ENCODE measurements around the gene PCSK1N. TPM values are rescaled to one million over a fixed set of nuclear protein-coding genes. Genes with fewer than 3 reads are reported as not detected.

The PCSK1N gene
- total RNA-seq, 2 experiments from 2014 or later = not detected

DNA sequence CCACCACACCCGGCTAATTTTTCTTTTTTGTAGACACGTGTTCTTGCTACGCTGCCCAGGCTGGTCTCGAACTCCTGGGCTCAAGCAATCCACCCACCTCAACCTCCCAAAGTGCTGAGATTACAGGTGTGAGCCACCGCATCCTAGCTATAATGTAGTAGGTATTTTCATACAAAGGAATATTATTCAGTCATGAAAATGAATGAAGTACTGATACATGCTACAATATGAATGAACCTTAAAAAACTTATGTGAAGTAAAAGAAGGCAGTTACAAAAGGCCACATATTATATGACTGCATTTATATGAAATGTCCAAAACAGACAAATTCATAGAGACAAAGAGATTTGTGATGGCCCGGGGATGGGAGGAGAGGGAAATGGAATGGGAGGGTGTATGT is 53.7 kb downstream of the PCSK1N start:
- H3K36me3 ChIP-seq (ENCODE audit: insufficient read depth, low read length) = no peaks in the 10 kb centered on the region
- no peaks in the 10 kb centered on the region for H3K79me2 ChIP-seq (ENCODE audit: insufficient read depth, low read depth, low read length)
- no TSS peak for BruUV-seq (replicated peaks)
- H3K4me3 ChIP-seq (ENCODE audit: low read depth, low read length, poor library complexity, severe bottlenecking) = no peak overlapping the region
- H3K9me3 ChIP-seq (ENCODE audit: low read length) = no peaks in the 10 kb centered on the region
- H3K4me1 ChIP-seq (ENCODE audit: insufficient read depth, low read length, poor library complexity, severe bottlenecking) = no peaks in the 10 kb centered on the region
- H4K20me1 ChIP-seq (ENCODE audit: insufficient read depth, low read length) = no peaks in the 10 kb centered on the region
- H3K27ac ChIP-seq (ENCODE audit: low read depth, low read length, poor library complexity, severe bottlenecking) = no peak overlapping the region
- TF ChIP-seq EZH2phosphoT487 (IDR thresholded peaks at IDR 0.05; ENCODE audit: borderline replicate concordance, low read depth, low read length) (no peak), CTCF (conservative IDR thresholded peaks at IDR 0.05; ENCODE audit: low read length) (no peak)
- no peak overlapping the region for H2AFZ ChIP-seq (ENCODE audit: low read length)
- ChIA-PET POLR2A (interaction anchor here (0.6 kb wide), 1 partner anchor 105 kb away, joined by 3 read pairs; no protein-coding TSS in a partner anchor), CTCF (ENCODE audit: unreplicated experiment) (no interaction called here)
- DNase-seq (ENCODE audit: low spot score) = no peak
- H3K9me2 ChIP-seq (ENCODE audit: insufficient read depth, low read length) = no peaks in the 10 kb centered on the region
- no peak overlapping the region for H3K4me2 ChIP-seq (ENCODE audit: low read length)
- intact Hi-C loops (cut with micrococcal nuclease; ENCODE audit: unreplicated experiment) = no loop called here

Other genes with a start within 250 kb of the PCSK1N start
- 46.7 and 55.6 TPM in 2 replicates for gene WDR13, start 238.1 kb downstream of the PCSK1N start, total RNA-seq (2014; rRNA removed; shearing (Covaris generic))
- 40.3 and 58.5 TPM in 2 replicates for gene WDR13, start 238.1 kb downstream of the PCSK1N start, total RNA-seq (2022)
- gene WAS, start 151.8 kb downstream of the PCSK1N start, total RNA-seq (2014; rRNA removed; shearing (Covaris generic)) = 43.9 and 44.8 TPM in 2 replicates
- 87.0 and 89.7 TPM in 2 replicates for gene WAS, start 151.8 kb downstream of the PCSK1N start, total RNA-seq (2022)
- 21.1 and 27.0 TPM in 2 replicates for gene SUV39H1, start 138.9 kb downstream of the PCSK1N start, total RNA-seq (2014; rRNA removed; shearing (Covaris generic))
- gene SUV39H1, start 138.9 kb downstream of the PCSK1N start, total RNA-seq (2022) = 33.0 and 34.2 TPM in 2 replicates
- gene GLOD5, start 73.9 kb downstream of the PCSK1N start, total RNA-seq (2014; rRNA removed; shearing (Covaris generic)) = not detected in 2 replicates
- not detected in 2 replicates for gene GLOD5, start 73.9 kb downstream of the PCSK1N start, total RNA-seq (2022)
- gene GATA1, start 49.0 kb downstream of the PCSK1N start, total RNA-seq (2014; rRNA removed; shearing (Covaris generic)) = not detected in 2 replicates
- gene GATA1, start 49.0 kb downstream of the PCSK1N start, total RNA-seq (2022) = not detected in 2 replicates
- gene HDAC6, start 33.5 kb downstream of the PCSK1N start, total RNA-seq (2014; rRNA removed; shearing (Covaris generic)) = 62.0 and 73.6 TPM in 2 replicates
- gene HDAC6, start 33.5 kb downstream of the PCSK1N start, total RNA-seq (2022) = 108 and 121 TPM in 2 replicates
- 0.26 and 0.60 TPM in 2 replicates for gene ERAS, start 9.1 kb downstream of the PCSK1N start, total RNA-seq (2014; rRNA removed; shearing (Covaris generic))
- gene ERAS, start 9.1 kb downstream of the PCSK1N start, total RNA-seq (2022) = 0.30 TPM in 1 of 2 replicates, not detected in the other
- 54.3 and 83.3 TPM in 2 replicates for gene TIMM17B, start 62.2 kb upstream of the PCSK1N start, total RNA-seq (2014; rRNA removed; shearing (Covaris generic))
- gene TIMM17B, start 62.2 kb upstream of the PCSK1N start, total RNA-seq (2022) = 79.3 and 90.0 TPM in 2 replicates
- gene PQBP1, start 62.3 kb upstream of the PCSK1N start, total RNA-seq (2014; rRNA removed; shearing (Covaris generic)) = 72.7 and 90.5 TPM in 2 replicates
- 79.6 and 93.0 TPM in 2 replicates for gene PQBP1, start 62.3 kb upstream of the PCSK1N start, total RNA-seq (2022)
- 7.1 and 9.9 TPM in 2 replicates for gene SLC35A2, start 76.0 kb upstream of the PCSK1N start, total RNA-seq (2014; rRNA removed; shearing (Covaris generic))
- gene SLC35A2, start 76.0 kb upstream of the PCSK1N start, total RNA-seq (2022) = 18.4 and 22.2 TPM in 2 replicates
- 41.7 and 60.3 TPM in 2 replicates for gene PIM2, start 83.4 kb upstream of the PCSK1N start, total RNA-seq (2014; rRNA removed; shearing (Covaris generic))
- gene PIM2, start 83.4 kb upstream of the PCSK1N start, total RNA-seq (2022) = 146 and 148 TPM in 2 replicates
- 33.3 and 38.5 TPM in 2 replicates for gene OTUD5, start 122.0 kb upstream of the PCSK1N start, total RNA-seq (2014; rRNA removed; shearing (Covaris generic))
- gene OTUD5, start 122.0 kb upstream of the PCSK1N start, total RNA-seq (2022) = 51.7 and 55.7 TPM in 2 replicates
- 4.0 and 7.6 TPM in 2 replicates for gene KCND1, start 136.2 kb upstream of the PCSK1N start, total RNA-seq (2014; rRNA removed; shearing (Covaris generic))
- gene KCND1, start 136.2 kb upstream of the PCSK1N start, total RNA-seq (2022) = 8.8 and 13.6 TPM in 2 replicates
- 27.5 and 42.7 TPM in 2 replicates for gene GRIPAP1, start 166.7 kb upstream of the PCSK1N start, total RNA-seq (2014; rRNA removed; shearing (Covaris generic))
- gene GRIPAP1, start 166.7 kb upstream of the PCSK1N start, total RNA-seq (2022) = 95.9 and 98.3 TPM in 2 replicates
- 7.6 and 10.2 TPM in 2 replicates for gene TFE3, start 207.7 kb upstream of the PCSK1N start, total RNA-seq (2014; rRNA removed; shearing (Covaris generic))
- 19.0 and 19.8 TPM in 2 replicates for gene TFE3, start 207.7 kb upstream of the PCSK1N start, total RNA-seq (2022)
- 0.95 and 1.4 TPM in 2 replicates for gene CCDC120, start 223.4 kb upstream of the PCSK1N start, total RNA-seq (2014; rRNA removed; shearing (Covaris generic))
- gene CCDC120, start 223.4 kb upstream of the PCSK1N start, total RNA-seq (2022) = 3.6 and 4.1 TPM in 2 replicates
- gene PRAF2, start 238.4 kb upstream of the PCSK1N start, total RNA-seq (2014; rRNA removed; shearing (Covaris generic)) = 2.3 and 8.1 TPM in 2 replicates
- gene PRAF2, start 238.4 kb upstream of the PCSK1N start, total RNA-seq (2022) = 17.5 and 20.3 TPM in 2 replicates
- gene WDR45, start 244.3 kb upstream of the PCSK1N start, total RNA-seq (2014; rRNA removed; shearing (Covaris generic)) = 32.4 and 37.6 TPM in 2 replicates
- 46.2 and 48.7 TPM in 2 replicates for gene WDR45, start 244.3 kb upstream of the PCSK1N start, total RNA-seq (2022)